Calu3 (cell line): ENCODE measurements around the gene PEF1. TPM values are rescaled to one million over a fixed set of nuclear protein-coding genes. Genes with fewer than 3 reads are reported as not detected.

ENCODE experiments used
- BruUV-seq: library from RNA; stranded (reverse); fragments of 400-500 nt; replicated peaks from 2 replicates; lab custom pipeline; 2021; lab: Mats Ljungman, UMichigan
- CTCF ChIA-PET: fragments of 300-600 bp; sonication (Branson Sonifier 250); formaldehyde crosslinking; loops from one replicate; lab custom pipeline; 2022; ENCODE audit warnings: antibody characterized with exemption; lab: Charles Lee
- DNase-seq: peaks from one replicate; pipeline ENCODE4 v3.0.0; 2022
- H3K27ac Mint-ChIP-seq: one replicate; pipeline ENCODE4 v1.8.0; 2022; ENCODE audit warnings: mixed read lengths; ENCODE audit not compliant: unreplicated experiment
- H3K27me3 Mint-ChIP-seq: one replicate; pipeline ENCODE4 v1.8.0; 2022; ENCODE audit warnings: mixed read lengths; ENCODE audit not compliant: unreplicated experiment
- H3K36me3 Mint-ChIP-seq: one replicate; pipeline ENCODE4 v1.8.0; 2022; ENCODE audit warnings: mild to moderate bottlenecking, moderate library complexity, mixed read lengths; ENCODE audit not compliant: insufficient read depth, unreplicated experiment
- H3K4me1 Mint-ChIP-seq: one replicate; pipeline ENCODE4 v1.8.0; 2022; ENCODE audit warnings: mild to moderate bottlenecking, low read depth, mixed read lengths; ENCODE audit not compliant: unreplicated experiment
- H3K4me3 Mint-ChIP-seq: one replicate; pipeline ENCODE4 v1.8.0; 2022; ENCODE audit warnings: mild to moderate bottlenecking, low read depth, moderate library complexity, mixed read lengths; ENCODE audit not compliant: unreplicated experiment
- H3K9me3 Mint-ChIP-seq: one replicate; pipeline ENCODE4 v1.8.0; 2022; ENCODE audit warnings: low read depth, mixed read lengths; ENCODE audit not compliant: unreplicated experiment
- CTCF ChIP-seq: fragments of 200-600 bp; IDR thresholded peaks from one replicate; pipeline ENCODE4 v1.8.0; 2022; ENCODE audit warnings: antibody characterized with exemption; ENCODE audit not compliant: unreplicated experiment
- intact Hi-C: fragments of 100-400 bp; cut with micrococcal nuclease; formaldehyde crosslinking; loops from one replicate; pipeline ENCODE4 v1.10.0; 2022; ENCODE audit not compliant: unreplicated experiment
- total RNA-seq: library from RNA; stranded (reverse); gene quantifications from 2 replicates; pipeline ENCODE4 v1.2.3, GENCODE V29; 2022

PEF1 gene
- total RNA-seq, 1 experiment from 2014 or later = 61.5 TPM

GRCh38 chr1:31633117-31633516 is 11.6 kb downstream of the PEF1 start:
- CTCF ChIA-PET = interaction anchor here (0.5 kb wide), 1 partner anchor 454 kb away, joined by 5 read pairs; no protein-coding TSS in a partner anchor
- peaks cover 19% of the 10 kb centered on the region for H3K36me3 Mint-ChIP-seq
- peak; percentile 48 for TF ChIP-seq CTCF
- H3K27me3 Mint-ChIP-seq = no peaks in the 10 kb centered on the region
- BruUV-seq = no TSS peak
- peak; percentile 66 for DNase-seq
- no peak overlapping the region for H3K4me3 Mint-ChIP-seq
- H3K4me1 Mint-ChIP-seq = no peaks in the 10 kb centered on the region
- intact Hi-C loops = no loop called here
- no peaks in the 10 kb centered on the region for H3K9me3 Mint-ChIP-seq
- no peak overlapping the region for H3K27ac Mint-ChIP-seq

- Mint-ChIP-seq H3K27ac (no peak overlapping the region), H3K4me3 (no peak overlapping the region), H3K9me3 (no peaks in the 10 kb centered on the region), H3K27me3 (no peaks in the 10 kb centered on the region), H3K4me1 (no peaks in the 10 kb centered on the region), H3K36me3 (peaks cover 19% of the 10 kb centered on the region)
- intact Hi-C loops = no loop called here
- no peak for DNase-seq
- CTCF ChIA-PET = interaction anchor here (0.5 kb wide), 1 partner anchor 455 kb away, joined by 5 read pairs; no protein-coding TSS in a partner anchor
- BruUV-seq = no TSS peak
- no peak for TF ChIP-seq CTCF
These were observed 12.0 kb downstream of the PEF1 start for GRCh38 chr1:31632649-31633048.

GRCh38 chr1:31628931-31629556 is 15.6 kb downstream of the PEF1 start:
- no peak for TF ChIP-seq CTCF
- intact Hi-C loops = no loop called here
- Mint-ChIP-seq H3K27ac (no peak overlapping the region), H3K4me1 (no peaks in the 10 kb centered on the region), H3K36me3 (peaks cover 19% of the 10 kb centered on the region), H3K4me3 (no peak overlapping the region), H3K9me3 (no peaks in the 10 kb centered on the region), H3K27me3 (no peaks in the 10 kb centered on the region)
- no TSS peak for BruUV-seq
- no peak for DNase-seq
- CTCF ChIA-PET = interaction anchor here (0.6 kb wide), 1 partner anchor 435 kb away, joined by 4 read pairs; no protein-coding TSS in a partner anchor

- Mint-ChIP-seq H3K4me3 (no peak overlapping the region), H3K9me3 (no peaks in the 10 kb centered on the region), H3K4me1 (no peaks in the 10 kb centered on the region), H3K27me3 (no peaks in the 10 kb centered on the region), H3K36me3 (peaks cover 27% of the 10 kb centered on the region), H3K27ac (no peak overlapping the region)
- no TSS peak for BruUV-seq
- TF ChIP-seq CTCF = no peak
- no peak for DNase-seq
- intact Hi-C loops = no loop called here
- CTCF ChIA-PET = interaction anchor here (0.6 kb wide), 1 partner anchor 434 kb away, joined by 4 read pairs; no protein-coding TSS in a partner anchor
These were observed 16.6 kb downstream of the PEF1 start for GRCh38 chr1:31627930-31628559.
